ENCODE results near the gene MAP2K2.

DNA sequence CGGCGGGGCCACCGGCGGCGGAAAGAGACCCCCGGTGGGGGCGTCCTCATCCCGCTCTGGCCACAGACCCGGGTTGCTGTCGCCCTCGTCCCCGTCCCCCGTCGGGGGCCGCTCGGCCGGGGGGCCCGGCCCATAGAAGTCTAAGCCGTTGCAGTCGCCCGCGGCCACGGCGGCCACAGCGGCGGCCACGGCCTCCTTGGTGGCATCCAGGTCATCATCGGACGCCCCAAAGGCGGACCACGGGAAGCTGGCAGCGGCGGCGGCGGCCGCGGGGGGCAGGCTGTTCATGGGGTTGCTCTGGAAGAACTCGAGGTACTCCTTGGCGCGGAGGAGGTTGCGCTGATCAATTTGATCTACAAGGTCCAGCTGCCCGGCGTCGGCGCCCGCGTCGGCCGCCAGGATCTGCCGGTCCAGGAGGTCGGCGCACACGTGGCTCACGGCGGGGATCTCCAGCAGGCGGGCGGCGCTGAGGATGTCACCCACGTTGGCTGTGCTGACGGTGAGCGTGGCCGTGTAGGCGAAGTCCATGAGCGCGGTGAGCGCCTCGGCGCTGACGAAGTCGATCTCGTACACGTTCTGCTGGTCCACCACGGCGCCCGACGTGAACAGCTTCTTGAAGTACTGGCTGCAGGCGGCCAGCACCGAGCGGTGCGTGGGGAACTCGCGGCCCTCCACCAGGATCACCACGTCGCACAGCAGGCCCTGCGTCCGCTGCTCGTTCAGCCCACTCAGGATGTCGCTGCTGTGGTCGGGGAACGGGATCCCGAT is 69.3 kb downstream of the MAP2K2 start:
- TF ChIP-seq HDGF (IDR thresholded peaks at IDR 0.05) (no peak), MYBL2 (IDR thresholded peaks at IDR 0.05; ENCODE audit: low read depth) (no peak), MYBL2 (CRISPR knock-in tag; IDR thresholded peaks at IDR 0.05; ENCODE audit: borderline replicate concordance) (no peak), CBX5 (IDR thresholded peaks at IDR 0.05; ENCODE audit: borderline replicate concordance, low read depth) (no peak), ZBTB26 (CRISPR knock-in tag; IDR thresholded peaks at IDR 0.05) (no peak), CTCF (IDR thresholded peaks at IDR 0.05 in 2 of 3, conservative IDR thresholded peaks at IDR 0.05 in 1 of 3; ENCODE audit: insufficient read depth in 2 of 3, low read depth in 1 of 3, low read length in 3 of 3) (no peak), POLR2AphosphoS5 (IDR thresholded peaks at IDR 0.05; ENCODE audit: control insufficient read depth, insufficient read depth, low read depth, low read length) (no peak), THRA (IDR thresholded peaks at IDR 0.05) (no peak), ZNF143 (CRISPR knock-in tag; IDR thresholded peaks at IDR 0.05) (no peak), EZH2 (IDR thresholded peaks at IDR 0.05; ENCODE audit: borderline replicate concordance, low read depth, low read length) (no peak), ARID4B (CRISPR knock-in tag; IDR thresholded peaks at IDR 0.05) (no peak), POLR2A (conservative IDR thresholded peaks at IDR 0.05) (no peak)
- TF ChIP-seq, protein P1, sequence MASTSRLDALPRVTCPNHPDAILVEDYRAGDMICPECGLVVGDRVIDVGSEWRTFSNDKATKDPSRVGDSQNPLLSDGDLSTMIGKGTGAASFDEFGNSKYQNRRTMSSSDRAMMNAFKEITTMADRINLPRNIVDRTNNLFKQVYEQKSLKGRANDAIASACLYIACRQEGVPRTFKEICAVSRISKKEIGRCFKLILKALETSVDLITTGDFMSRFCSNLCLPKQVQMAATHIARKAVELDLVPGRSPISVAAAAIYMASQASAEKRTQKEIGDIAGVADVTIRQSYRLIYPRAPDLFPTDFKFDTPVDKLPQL (IDR thresholded peaks at IDR 0.05; ENCODE audit: extremely low read depth, insufficient read length) = no peak
- TF ChIP-seq, protein P2, sequence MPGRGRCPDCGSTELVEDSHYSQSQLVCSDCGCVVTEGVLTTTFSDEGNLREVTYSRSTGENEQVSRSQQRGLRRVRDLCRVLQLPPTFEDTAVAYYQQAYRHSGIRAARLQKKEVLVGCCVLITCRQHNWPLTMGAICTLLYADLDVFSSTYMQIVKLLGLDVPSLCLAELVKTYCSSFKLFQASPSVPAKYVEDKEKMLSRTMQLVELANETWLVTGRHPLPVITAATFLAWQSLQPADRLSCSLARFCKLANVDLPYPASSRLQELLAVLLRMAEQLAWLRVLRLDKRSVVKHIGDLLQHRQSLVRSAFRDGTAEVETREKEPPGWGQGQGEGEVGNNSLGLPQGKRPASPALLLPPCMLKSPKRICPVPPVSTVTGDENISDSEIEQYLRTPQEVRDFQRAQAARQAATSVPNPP (IDR thresholded peaks at IDR 0.05; ENCODE audit: borderline replicate concordance, insufficient read depth, insufficient read length) = no peak
